Dendritic cell treated with granulocyte-macrophage colony-stimulating factor and Interleukin-4, amounts not matched to agents 40 ng/mL and 50 ng/mL, for 4 days (primary cell): ENCODE data around the gene KCNG2.

ENCODE experiments used
- H3K27ac Mint-ChIP-seq: one replicate; pipeline ENCODE4 v1.8.0; 2022; ENCODE audit warnings: mild to moderate bottlenecking, mixed read lengths
- H3K27me3 Mint-ChIP-seq: one replicate; pipeline ENCODE4 v1.8.0; 2022; ENCODE audit warnings: mild to moderate bottlenecking, mixed read lengths
- H3K36me3 Mint-ChIP-seq: one replicate; pipeline ENCODE4 v1.8.0; 2022; ENCODE audit warnings: low read depth, mixed read lengths
- H3K4me1 Mint-ChIP-seq: one replicate; pipeline ENCODE4 v1.8.0; 2022; ENCODE audit warnings: low read depth, mixed read lengths
- H3K4me3 Mint-ChIP-seq: one replicate; pipeline ENCODE4 v1.8.0; 2022; ENCODE audit warnings: mild to moderate bottlenecking, moderate library complexity, mixed read lengths
- H3K9me3 Mint-ChIP-seq: one replicate; pipeline ENCODE4 v1.8.0; 2022; ENCODE audit warnings: mixed read lengths
- intact Hi-C: fragments of 100-400 bp; cut with micrococcal nuclease; formaldehyde crosslinking; loops from one replicate; pipeline ENCODE4 v1.15.0; 2022

KCNG2 gene

DNA sequence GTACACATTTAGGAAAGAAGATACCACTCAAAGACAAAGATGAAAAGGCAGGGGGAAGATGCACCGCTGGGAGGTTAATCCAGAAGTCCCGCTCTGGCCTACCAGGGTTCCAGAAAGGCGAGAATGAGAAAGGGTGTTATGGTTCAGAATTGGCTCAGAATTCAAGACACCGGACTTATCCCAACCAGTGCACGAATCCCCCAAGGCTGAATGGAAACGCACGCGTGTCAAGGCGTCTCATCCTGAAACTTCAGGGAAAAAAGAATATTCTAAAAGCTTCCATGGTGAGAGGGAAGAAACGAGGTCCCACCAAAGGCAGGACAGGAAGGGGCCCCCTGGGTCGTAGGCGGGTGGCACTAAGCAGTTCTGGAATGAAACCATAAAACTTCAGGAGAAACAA lies 81.8 kb downstream of the KCNG2 start:
- H3K4me1 Mint-ChIP-seq, result no peaks in the 10 kb centered on the region
- no peak overlapping the region for H3K4me3 Mint-ChIP-seq
- H3K9me3 Mint-ChIP-seq, result peaks cover 27% of the 10 kb centered on the region
- H3K27ac Mint-ChIP-seq, result no peak overlapping the region
- intact Hi-C loops, result no loop called here
- no peaks in the 10 kb centered on the region for H3K27me3 Mint-ChIP-seq
- H3K36me3 Mint-ChIP-seq, result no peaks in the 10 kb centered on the region

GRCh38 chr18:79881695-79882094 lies 84.0 kb downstream of the KCNG2 start:
- no peaks in the 10 kb centered on the region for H3K4me1 Mint-ChIP-seq
- H3K9me3 Mint-ChIP-seq, result peaks cover 36% of the 10 kb centered on the region
- intact Hi-C loops, result no loop called here
- H3K4me3 Mint-ChIP-seq, result no peak overlapping the region
- no peaks in the 10 kb centered on the region for H3K27me3 Mint-ChIP-seq
- no peak overlapping the region for H3K27ac Mint-ChIP-seq
- H3K36me3 Mint-ChIP-seq, result no peaks in the 10 kb centered on the region

- H3K9me3 Mint-ChIP-seq, result peaks cover 46% of the 10 kb centered on the region
- H3K4me1 Mint-ChIP-seq, result no peaks in the 10 kb centered on the region
- H3K27ac Mint-ChIP-seq, result no peak overlapping the region
- no peak overlapping the region for H3K4me3 Mint-ChIP-seq
- H3K36me3 Mint-ChIP-seq, result no peaks in the 10 kb centered on the region
- intact Hi-C loops, result no loop called here
- no peaks in the 10 kb centered on the region for H3K27me3 Mint-ChIP-seq
These were observed 84.9 kb downstream of the KCNG2 start for GRCh38 chr18:79882522-79883241.

GRCh38 chr18:79883461-79884293 lies 85.9 kb downstream of the KCNG2 start:
- Mint-ChIP-seq H3K27ac (no peak overlapping the region), H3K27me3 (no peaks in the 10 kb centered on the region)

GRCh38 chr18:79884294-79884962 lies 86.7 kb downstream of the KCNG2 start:
- H3K36me3 Mint-ChIP-seq, result no peaks in the 10 kb centered on the region
- H3K9me3 Mint-ChIP-seq, result peaks cover 56% of the 10 kb centered on the region
- intact Hi-C loops, result no loop called here
- no peak overlapping the region for H3K27ac Mint-ChIP-seq
- no peaks in the 10 kb centered on the region for H3K4me1 Mint-ChIP-seq
- no peak overlapping the region for H3K4me3 Mint-ChIP-seq
- no peaks in the 10 kb centered on the region for H3K27me3 Mint-ChIP-seq

More at GRCh38 chr18:79883461-79884293, 85.9 kb downstream of the KCNG2 start:
- no peaks in the 10 kb centered on the region for H3K4me1 Mint-ChIP-seq
- H3K9me3 Mint-ChIP-seq, result peaks cover 56% of the 10 kb centered on the region
- intact Hi-C loops, result no loop called here
- H3K4me3 Mint-ChIP-seq, result no peak overlapping the region
- H3K36me3 Mint-ChIP-seq, result no peaks in the 10 kb centered on the region

GRCh38 chr18:79884963-79885728 lies 87.4 kb downstream of the KCNG2 start:
- H3K27me3 Mint-ChIP-seq, result no peaks in the 10 kb centered on the region

GRCh38 chr18:79887181-79888000 lies 89.7 kb downstream of the KCNG2 start:
- Mint-ChIP-seq H3K4me3 (no peak overlapping the region), H3K27me3 (no peaks in the 10 kb centered on the region), H3K4me1 (no peaks in the 10 kb centered on the region), H3K9me3 (peaks cover 68% of the 10 kb centered on the region), H3K36me3 (no peaks in the 10 kb centered on the region), H3K27ac (no peak overlapping the region)
- intact Hi-C loops, result no loop called here

More at GRCh38 chr18:79884963-79885728, 87.4 kb downstream of the KCNG2 start:
- Mint-ChIP-seq H3K4me3 (no peak overlapping the region), H3K36me3 (no peaks in the 10 kb centered on the region), H3K4me1 (no peaks in the 10 kb centered on the region), H3K27ac (no peak overlapping the region), H3K9me3 (peaks cover 57% of the 10 kb centered on the region)
- intact Hi-C loops, result no loop called here

- H3K4me1 Mint-ChIP-seq, result no peaks in the 10 kb centered on the region
- no peak overlapping the region for H3K4me3 Mint-ChIP-seq
- H3K27me3 Mint-ChIP-seq, result no peaks in the 10 kb centered on the region
- H3K27ac Mint-ChIP-seq, result no peak overlapping the region
- no peaks in the 10 kb centered on the region for H3K36me3 Mint-ChIP-seq
- H3K9me3 Mint-ChIP-seq, result peaks cover 72% of the 10 kb centered on the region
- intact Hi-C loops, result no loop called here
These were observed 90.3 kb downstream of the KCNG2 start for GRCh38 chr18:79888016-79888415.

DNA sequence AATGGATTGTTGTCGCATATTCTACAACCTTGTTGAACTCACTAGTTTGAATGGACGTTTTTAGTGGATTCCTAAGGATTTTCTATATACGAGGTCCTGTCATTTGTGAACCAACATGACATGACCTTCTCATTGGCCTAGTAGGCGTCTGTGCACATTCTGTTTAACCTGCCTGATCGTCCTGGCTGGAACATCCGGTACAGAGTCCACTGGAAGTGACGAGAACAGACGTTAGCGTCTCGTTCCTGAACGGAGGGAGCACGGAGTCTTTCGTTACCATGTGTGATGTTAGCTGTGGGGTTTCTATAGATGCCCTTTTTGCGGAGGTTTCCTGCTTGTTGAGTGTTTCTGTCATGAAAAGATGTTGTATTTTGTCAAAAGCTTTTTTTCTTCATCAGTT lies 91.8 kb downstream of the KCNG2 start:
- peaks cover 88% of the 10 kb centered on the region for H3K9me3 Mint-ChIP-seq
- intact Hi-C loops, result no loop called here
- no peak overlapping the region for H3K4me3 Mint-ChIP-seq
- no peaks in the 10 kb centered on the region for H3K27me3 Mint-ChIP-seq
- H3K27ac Mint-ChIP-seq, result no peak overlapping the region
- no peaks in the 10 kb centered on the region for H3K4me1 Mint-ChIP-seq
- no peaks in the 10 kb centered on the region for H3K36me3 Mint-ChIP-seq

DNA sequence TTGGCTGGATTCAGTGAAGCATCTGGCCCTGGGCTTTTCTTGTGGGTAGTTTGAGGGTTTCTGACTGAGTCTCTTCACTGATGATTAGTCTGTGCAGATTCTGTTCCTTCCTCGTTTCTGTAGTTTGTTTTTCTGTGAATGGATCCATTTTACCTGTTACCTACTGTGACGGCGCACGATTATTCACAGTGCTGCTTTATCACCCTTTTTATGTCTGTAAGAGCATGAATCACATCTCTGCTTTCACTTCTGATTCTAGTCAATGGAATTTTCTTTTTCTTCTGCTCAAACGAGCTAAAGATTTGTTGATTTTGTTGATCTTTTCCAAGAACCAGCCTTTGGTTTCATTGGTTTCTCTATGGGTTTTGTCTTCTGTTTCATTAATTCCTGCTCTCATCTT lies 92.9 kb downstream of the KCNG2 start:
- intact Hi-C loops, result no loop called here
- no peaks in the 10 kb centered on the region for H3K4me1 Mint-ChIP-seq
- H3K4me3 Mint-ChIP-seq, result no peak overlapping the region

DNA sequence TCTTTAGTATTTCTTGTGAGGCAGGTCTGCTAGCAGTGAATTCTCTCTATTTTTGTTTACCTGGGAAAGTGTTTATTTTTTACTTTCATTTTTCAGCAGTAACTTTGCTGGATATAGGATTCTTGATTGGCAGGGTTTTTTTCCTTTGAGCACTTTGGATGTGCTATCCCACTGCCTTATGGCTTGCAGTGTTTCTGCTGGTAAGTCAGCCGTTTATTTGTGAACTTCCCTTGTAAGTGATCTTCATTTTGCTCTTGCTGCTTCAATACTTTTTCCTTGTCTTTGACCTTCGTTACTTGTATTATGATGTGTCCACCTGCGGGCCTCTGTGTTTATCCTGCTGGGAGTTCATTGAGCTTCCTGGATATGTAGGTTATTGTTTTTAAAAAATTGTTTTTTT lies 99.0 kb downstream of the KCNG2 start:
- intact Hi-C loops, result no loop called here
- Mint-ChIP-seq H3K4me3 (no peak overlapping the region), H3K36me3 (peaks cover 29% of the 10 kb centered on the region), H3K27me3 (peaks cover 1% of the 10 kb centered on the region), H3K4me1 (no peaks in the 10 kb centered on the region), H3K27ac (no peak overlapping the region), H3K9me3 (peaks cover 91% of the 10 kb centered on the region)

More for the DNA sequence above, 92.9 kb downstream of the KCNG2 start:
- H3K27ac Mint-ChIP-seq, result no peak overlapping the region
- no peaks in the 10 kb centered on the region for H3K27me3 Mint-ChIP-seq
- H3K36me3 Mint-ChIP-seq, result no peaks in the 10 kb centered on the region
- peaks cover 93% of the 10 kb centered on the region for H3K9me3 Mint-ChIP-seq

GRCh38 chr18:79897940-79898625 lies 100.3 kb downstream of the KCNG2 start:
- peaks cover 43% of the 10 kb centered on the region for H3K36me3 Mint-ChIP-seq
- H3K4me1 Mint-ChIP-seq, result no peaks in the 10 kb centered on the region
- no peak overlapping the region for H3K27ac Mint-ChIP-seq
- H3K4me3 Mint-ChIP-seq, result no peak overlapping the region
- intact Hi-C loops, result no loop called here
- H3K9me3 Mint-ChIP-seq, result peaks cover 81% of the 10 kb centered on the region
- peaks cover 1% of the 10 kb centered on the region for H3K27me3 Mint-ChIP-seq
